HEK293 (cell line): ENCODE results near the gene CEP43.

Experiments
- CTCF ChIA-PET: fragments of 350-600 bp; formaldehyde crosslinking; extraction: SDS; loops from one replicate; lab custom pipeline; 2021; ENCODE audit warnings: antibody characterized with exemption; lab: Yijun Ruan, JAX
- POLR2A ChIA-PET: fragments of 300-600 bp; formaldehyde crosslinking; extraction: SDS; loops from one replicate; lab custom pipeline; 2020; ENCODE audit warnings: antibody characterized with exemption, inconsistent platforms; lab: Yijun Ruan, JAX
- H3K27ac ChIP-seq: fragments of 200-500 bp; sonication (Bioruptor generic); 2 replicates; pipeline ENCODE4 v1.5.1; 2014; ENCODE audit warnings: low read depth, low read length, control low read depth, inconsistent platforms; ENCODE audit errors: extremely low read depth
- H3K36me3 ChIP-seq, 2 experiments: fragments of 200-500 bp in 1 of 2; sonication (Bioruptor generic) in 1 of 2; 1 replicate in 1 of 2; 2 replicates in 1 of 2; pipeline ENCODE4 v1.5.1; 2014 to 2017; ENCODE audit warnings: inconsistent platforms in 2 of 2, low read length in 2 of 2; ENCODE audit not compliant: control insufficient read depth in 2 of 2, insufficient read depth in 1 of 2
- H3K4me1 ChIP-seq: fragments of 200-500 bp; sonication (Bioruptor generic); 2 replicates; pipeline ENCODE4 v1.5.1; 2014; ENCODE audit warnings: mild to moderate bottlenecking, low read length, inconsistent platforms; ENCODE audit not compliant: control insufficient read depth, insufficient read depth
- H3K4me3 ChIP-seq: 2 replicates; pipeline ENCODE4 v1.5.1; 2011; ENCODE audit warnings: low read depth, mild to moderate bottlenecking, control low read depth, low read length, moderate library complexity
- H3K9me3 ChIP-seq: fragments of 200-500 bp; sonication (Bioruptor generic); 2 replicates; pipeline ENCODE4 v1.5.1; 2014; ENCODE audit warnings: low read depth, low read length, inconsistent platforms; ENCODE audit not compliant: control insufficient read depth, insufficient read depth
- MEIS1 ChIP-seq: sonication (generic); formaldehyde crosslinking; IDR thresholded peaks from 2 replicates; pipeline ENCODE4 v1.8.1; 2022; ENCODE audit warnings: missing genetic modification reagents, mild to moderate bottlenecking, borderline replicate concordance
- PRDM1 ChIP-seq: fragments of 450-650 bp; formaldehyde crosslinking; IDR thresholded peaks from 2 replicates; pipeline ENCODE4; 2016; ENCODE audit warnings: missing biosample characterization, missing genetic modification characterization
- SCRT2 ChIP-seq: fragments of 450-650 bp; formaldehyde crosslinking; IDR thresholded peaks from 2 replicates; pipeline ENCODE4 v1.5.1; 2016; ENCODE audit warnings: missing biosample characterization, missing genetic modification characterization
- SP2 ChIP-seq: fragments of 450-650 bp; formaldehyde crosslinking; IDR thresholded peaks from 2 replicates; pipeline ENCODE4 v1.5.1; 2016; ENCODE audit warnings: missing biosample characterization, missing genetic modification characterization
- ZBTB21 ChIP-seq: fragments of 450-650 bp; formaldehyde crosslinking; IDR thresholded peaks from 2 replicates; pipeline ENCODE4 v1.5.1; 2017; ENCODE audit warnings: missing biosample characterization, missing genetic modification characterization
- ZEB2 ChIP-seq: fragments of 450-650 bp; formaldehyde crosslinking; IDR thresholded peaks from 2 replicates; pipeline ENCODE4 v1.5.1; 2016; ENCODE audit warnings: missing biosample characterization, missing genetic modification characterization
- ZIC2 ChIP-seq: fragments of 450-650 bp; formaldehyde crosslinking; IDR thresholded peaks from 2 replicates; pipeline ENCODE4 v1.5.1; 2016; ENCODE audit warnings: missing biosample characterization, missing genetic modification characterization
- ZNF2 ChIP-seq: fragments of 450-650 bp; formaldehyde crosslinking; IDR thresholded peaks from 2 replicates; pipeline ENCODE4 v1.5.1; 2016; ENCODE audit warnings: missing biosample characterization, missing genetic modification characterization
- ZNF366 ChIP-seq: fragments of 450-650 bp; formaldehyde crosslinking; conservative IDR thresholded peaks from 2 replicates; pipeline ENCODE4 v1.5.1; 2016; ENCODE audit warnings: missing biosample characterization, missing genetic modification characterization
- ZNF433 ChIP-seq: fragments of 450-650 bp; formaldehyde crosslinking; IDR thresholded peaks from 2 replicates; pipeline ENCODE4 v1.5.1; 2016; ENCODE audit warnings: missing biosample characterization, missing genetic modification characterization, low read depth
- ZNF629 ChIP-seq: fragments of 450-650 bp; formaldehyde crosslinking; IDR thresholded peaks from 2 replicates; pipeline ENCODE4 v1.5.1; 2017; ENCODE audit warnings: missing biosample characterization, missing genetic modification characterization
- ZNF677 ChIP-seq: fragments of 450-650 bp; IDR thresholded peaks from 2 replicates; pipeline ENCODE4 v1.5.0; 2018; ENCODE audit warnings: missing biosample characterization, mild to moderate bottlenecking, missing genetic modification characterization, moderate library complexity
- ZNF792 ChIP-seq: fragments of 450-650 bp; formaldehyde crosslinking; IDR thresholded peaks from 2 replicates; pipeline ENCODE4 v1.5.1; 2016; ENCODE audit warnings: missing biosample characterization, missing genetic modification characterization
- ZSCAN16 ChIP-seq: fragments of 450-650 bp; formaldehyde crosslinking; IDR thresholded peaks from 2 replicates; pipeline ENCODE4 v1.5.1; 2016; ENCODE audit warnings: missing biosample characterization, missing genetic modification characterization
- TF ChIP-seq, protein P1 (sequence below): fragments of 450-650 bp; formaldehyde crosslinking; IDR thresholded peaks from 2 replicates; pipeline ENCODE4 v1.5.1; 2017; ENCODE audit warnings: missing biosample characterization, missing genetic modification characterization
- TF ChIP-seq, protein P2 (sequence below): fragments of 450-650 bp; formaldehyde crosslinking; IDR thresholded peaks from 2 replicates; pipeline ENCODE4 v1.5.1; 2017; ENCODE audit warnings: missing biosample characterization, missing genetic modification characterization

CEP43 gene

DNA sequence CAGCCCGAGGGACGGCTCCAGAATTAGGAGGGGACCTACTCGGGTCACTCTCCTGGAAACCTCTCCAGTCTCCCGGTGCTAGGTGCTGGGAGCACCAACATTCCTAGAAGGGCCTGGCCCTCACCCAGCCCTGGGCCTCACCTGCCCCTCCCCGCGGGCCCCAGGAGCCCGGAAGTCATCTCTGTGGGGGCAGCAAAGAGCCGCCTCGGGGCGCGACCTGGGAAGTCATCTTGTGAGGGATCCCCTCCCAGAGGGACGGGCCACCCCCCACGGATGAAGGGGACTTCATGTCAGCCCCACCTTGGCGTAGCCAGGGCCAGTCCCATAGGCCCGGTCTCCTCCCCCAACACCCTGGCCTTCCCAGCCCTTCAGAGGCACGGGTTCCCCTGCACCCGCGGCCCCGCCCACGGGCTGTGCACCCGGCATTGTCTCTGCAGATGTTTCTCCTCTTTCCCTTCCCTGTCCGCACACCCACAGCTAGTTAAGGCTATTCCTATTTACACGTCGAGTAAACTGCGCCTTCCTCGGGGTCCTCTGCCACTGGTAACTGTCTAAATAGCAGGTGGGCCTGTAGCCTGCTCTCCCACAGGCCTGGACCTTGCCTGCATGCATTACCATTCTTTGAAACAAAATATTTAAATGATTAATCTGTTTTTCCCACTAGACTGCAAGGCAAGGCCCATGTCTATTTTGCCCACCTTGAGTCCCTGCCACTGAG lies 42.0 kb upstream of the CEP43 start (continued):
- TF ChIP-seq, protein P1, sequence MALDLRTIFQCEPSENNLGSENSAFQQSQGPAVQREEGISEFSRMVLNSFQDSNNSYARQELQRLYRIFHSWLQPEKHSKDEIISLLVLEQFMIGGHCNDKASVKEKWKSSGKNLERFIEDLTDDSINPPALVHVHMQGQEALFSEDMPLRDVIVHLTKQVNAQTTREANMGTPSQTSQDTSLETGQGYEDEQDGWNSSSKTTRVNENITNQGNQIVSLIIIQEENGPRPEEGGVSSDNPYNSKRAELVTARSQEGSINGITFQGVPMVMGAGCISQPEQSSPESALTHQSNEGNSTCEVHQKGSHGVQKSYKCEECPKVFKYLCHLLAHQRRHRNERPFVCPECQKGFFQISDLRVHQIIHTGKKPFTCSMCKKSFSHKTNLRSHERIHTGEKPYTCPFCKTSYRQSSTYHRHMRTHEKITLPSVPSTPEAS, result no peak
- TF ChIP-seq, all 188 proteins: peak for 24

DNA sequence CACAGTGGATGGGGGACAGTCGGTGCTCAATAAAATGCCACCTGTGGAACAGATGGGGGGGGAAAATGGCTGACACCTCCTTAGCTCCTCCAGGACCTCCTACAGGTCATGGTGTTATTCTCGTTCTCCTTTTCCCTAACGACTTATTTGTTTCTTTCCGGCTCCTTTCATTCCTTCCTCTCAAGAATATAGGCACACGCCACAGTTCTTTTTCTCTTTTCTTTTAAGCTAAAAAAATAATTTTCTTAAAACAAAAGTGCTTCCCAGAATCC lies 41.5 kb upstream of the CEP43 start:
- Histone ChIP-seq H3K4me1 (peaks cover 6% of the 10 kb centered on the region; the same call in 1 of the 2 replicates), H3K4me3 (no peak overlapping the region), H3K36me3 (no peaks in the 10 kb centered on the region)
- CTCF ChIA-PET, result interaction anchor here (1.0 to 1.7 kb wide), 4 partner anchors 32 to 186 kb away, joined by 3 to 6 read pairs (median 4); no protein-coding TSS in a partner anchor
- POLR2A ChIA-PET, result no interaction called here
- no peak for TF ChIP-seq ZNF433 (tag by site-specific recombination)
- peak; percentile 95; the same call in 1 of the 2 replicates for TF ChIP-seq SCRT2 (tag by site-specific recombination)
- no peak for TF ChIP-seq ZEB2 (tag by site-specific recombination)
- TF ChIP-seq, all 188 proteins: peak for 1
- Histone ChIP-seq H3K9me3 (no peaks in the 10 kb centered on the region), H3K27ac (no peak overlapping the region)

DNA sequence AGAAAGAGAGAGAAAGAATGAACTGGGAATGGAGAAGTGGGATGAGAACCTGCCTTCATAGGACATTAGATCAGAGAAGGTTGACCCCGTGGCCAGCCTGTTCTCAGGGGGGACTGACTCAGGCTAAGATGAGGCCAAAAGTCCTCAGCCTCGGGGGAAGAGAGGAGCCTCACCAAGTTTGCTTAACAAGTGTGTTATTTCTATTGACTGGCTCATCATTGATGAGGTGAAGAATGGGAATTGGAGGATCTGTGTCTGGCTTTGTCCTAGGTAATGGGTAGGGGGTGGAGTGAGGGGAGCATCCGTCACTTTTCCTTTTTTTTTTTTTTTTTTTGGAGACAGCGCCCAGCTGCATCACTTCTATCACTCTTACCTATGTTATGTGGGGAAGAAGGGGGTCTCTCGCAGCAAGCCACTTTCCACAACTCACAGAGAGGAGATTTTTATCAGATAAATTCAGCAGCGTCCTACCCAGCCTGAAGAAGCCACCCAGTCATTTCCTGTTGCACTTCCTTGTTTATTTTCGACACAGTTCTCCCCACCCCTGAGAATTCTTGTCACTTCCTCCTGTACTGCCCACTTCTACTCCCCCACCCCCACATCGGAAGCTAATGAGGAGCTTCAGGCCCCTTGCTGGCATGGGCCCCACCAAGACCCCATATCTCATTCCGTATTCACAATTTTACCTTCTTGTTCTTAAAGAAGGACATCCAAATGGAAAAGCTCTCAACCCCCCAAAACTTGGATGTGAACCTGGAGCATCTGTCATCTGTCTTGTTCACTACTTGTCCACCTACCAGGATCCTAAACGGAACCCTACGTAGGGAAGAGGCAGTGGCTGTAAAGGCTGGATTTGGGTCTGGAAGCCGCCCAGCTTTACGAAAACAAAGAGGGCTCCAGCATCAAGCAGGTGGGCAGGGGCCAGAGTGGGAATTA lies 40.0 kb upstream of the CEP43 start:
- H3K36me3 ChIP-seq, result no peaks in the 10 kb centered on the region
- peaks cover 6% of the 10 kb centered on the region; the same call in 1 of the 2 replicates for H3K4me1 ChIP-seq
- no peak overlapping the region for H3K4me3 ChIP-seq
- H3K27ac ChIP-seq, result no peak overlapping the region
- TF ChIP-seq ZBTB21 (tag by site-specific recombination) (no peak), ZNF366 (tag by site-specific recombination) (peak; percentile 37; the same call in 1 of the 2 replicates)
- no peaks in the 10 kb centered on the region for H3K9me3 ChIP-seq
- POLR2A ChIA-PET, result no interaction called here
- CTCF ChIA-PET, result interaction anchor here (1.7 kb wide), 1 partner anchor 30 kb away, joined by 6 read pairs; no protein-coding TSS in a partner anchor

DNA sequence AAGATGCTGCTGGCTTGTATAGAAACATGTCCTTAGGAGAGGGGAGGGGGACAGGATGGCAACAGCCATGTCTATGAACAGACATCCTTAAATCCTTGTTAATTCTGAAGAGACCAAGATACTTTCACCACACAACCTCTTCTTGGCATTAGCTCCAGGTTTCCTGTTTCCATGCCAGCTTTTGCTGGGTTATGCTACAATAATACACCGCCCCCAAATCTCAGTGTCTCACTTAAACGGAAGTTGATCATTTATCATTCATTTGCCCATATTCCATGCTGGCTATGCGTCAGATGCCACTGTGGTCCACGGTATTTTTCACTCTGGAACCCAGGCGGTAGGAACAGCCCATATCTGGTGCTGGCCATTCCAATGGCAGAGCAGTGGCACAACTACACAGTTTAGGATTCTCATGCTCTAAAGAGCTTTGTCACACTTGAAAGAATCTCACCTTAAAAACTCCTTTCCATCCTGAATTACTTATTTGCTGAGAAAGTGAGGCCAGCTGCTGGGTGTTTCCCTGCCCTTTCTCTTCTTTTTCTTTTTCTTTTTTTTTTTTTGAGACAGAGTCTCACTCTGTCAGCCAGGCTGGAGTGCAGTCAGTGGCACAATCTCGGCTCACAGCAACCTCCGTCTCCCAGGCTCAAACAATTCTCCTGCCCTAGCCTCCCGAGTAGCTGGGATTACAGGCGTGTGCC lies 39.1 kb upstream of the CEP43 start:
- ChIA-PET POLR2A (no interaction called here), CTCF (interaction anchor here (0.6 kb wide), 1 partner anchor 464 kb away, joined by 3 read pairs; no protein-coding TSS in a partner anchor)
- H3K9me3 ChIP-seq, result no peaks in the 10 kb centered on the region
- H3K27ac ChIP-seq, result no peak overlapping the region
- H3K4me1 ChIP-seq, result peaks cover 6% of the 10 kb centered on the region; the same call in 1 of the 2 replicates
- TF ChIP-seq MEIS1 (CRISPR knock-in tag) (no peak), PRDM1 (tag by site-specific recombination) (peak; percentile 61; the same call in 1 of the 2 replicates), ZIC2 (no peak), ZNF629 (tag by site-specific recombination) (no peak), ZNF2 (no peak)
- TF ChIP-seq, all 188 proteins: peak for 1
- Histone ChIP-seq H3K36me3 (no peaks in the 10 kb centered on the region), H3K4me3 (no peak overlapping the region)

DNA sequence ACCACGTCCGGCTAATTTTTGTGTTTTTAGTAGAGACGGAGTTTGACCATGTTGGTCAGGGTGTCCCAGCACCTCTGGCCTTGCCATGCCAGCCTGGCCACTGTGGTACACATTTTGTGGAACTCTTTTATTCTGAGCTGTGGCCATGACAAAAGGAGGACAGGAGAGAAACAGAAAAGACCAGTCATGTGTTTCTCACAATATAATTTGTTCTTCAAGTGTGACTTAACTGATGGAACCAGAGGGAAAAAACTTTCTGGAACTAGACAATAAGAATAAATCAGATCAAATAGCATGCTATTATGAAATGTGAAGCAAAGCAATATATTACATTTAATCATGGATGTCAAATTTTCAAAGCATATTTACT lies 38.6 kb upstream of the CEP43 start:
- Histone ChIP-seq H3K4me3 (no peak overlapping the region), H3K4me1 (peaks cover 6% of the 10 kb centered on the region; the same call in 1 of the 2 replicates), H3K36me3 (no peaks in the 10 kb centered on the region), H3K27ac (no peak overlapping the region), H3K9me3 (no peaks in the 10 kb centered on the region)
- CTCF ChIA-PET, result no interaction called here
- TF ChIP-seq SP2 (tag by site-specific recombination) (no peak), ZNF677 (tag by site-specific recombination) (peak; percentile 82), ZNF792 (tag by site-specific recombination) (no peak), ZSCAN16 (tag by site-specific recombination) (no peak)
- TF ChIP-seq, protein P2, sequence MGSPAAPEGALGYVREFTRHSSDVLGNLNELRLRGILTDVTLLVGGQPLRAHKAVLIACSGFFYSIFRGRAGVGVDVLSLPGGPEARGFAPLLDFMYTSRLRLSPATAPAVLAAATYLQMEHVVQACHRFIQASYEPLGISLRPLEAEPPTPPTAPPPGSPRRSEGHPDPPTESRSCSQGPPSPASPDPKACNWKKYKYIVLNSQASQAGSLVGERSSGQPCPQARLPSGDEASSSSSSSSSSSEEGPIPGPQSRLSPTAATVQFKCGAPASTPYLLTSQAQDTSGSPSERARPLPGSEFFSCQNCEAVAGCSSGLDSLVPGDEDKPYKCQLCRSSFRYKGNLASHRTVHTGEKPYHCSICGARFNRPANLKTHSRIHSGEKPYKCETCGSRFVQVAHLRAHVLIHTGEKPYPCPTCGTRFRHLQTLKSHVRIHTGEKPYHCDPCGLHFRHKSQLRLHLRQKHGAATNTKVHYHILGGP (tag by site-specific recombination), result no peak
- POLR2A ChIA-PET, result no interaction called here
